ENCODE measurements around the gene SS18. TPM values are rescaled to one million over a fixed set of nuclear protein-coding genes. Genes with fewer than 3 reads are reported as not detected.

Gene SS18
- total RNA-seq, 1 experiment from 2014 or later: 92.0 TPM

- no peak for DNase-seq (ENCODE audit: low spot score)
These were observed 88.0 kb downstream of the SS18 start for GRCh38 chr18:26002375-26002910.

- DNase-seq (ENCODE audit: low spot score): no peak
These were observed 92.0 kb downstream of the SS18 start for GRCh38 chr18:25998461-25998860.

DNA sequence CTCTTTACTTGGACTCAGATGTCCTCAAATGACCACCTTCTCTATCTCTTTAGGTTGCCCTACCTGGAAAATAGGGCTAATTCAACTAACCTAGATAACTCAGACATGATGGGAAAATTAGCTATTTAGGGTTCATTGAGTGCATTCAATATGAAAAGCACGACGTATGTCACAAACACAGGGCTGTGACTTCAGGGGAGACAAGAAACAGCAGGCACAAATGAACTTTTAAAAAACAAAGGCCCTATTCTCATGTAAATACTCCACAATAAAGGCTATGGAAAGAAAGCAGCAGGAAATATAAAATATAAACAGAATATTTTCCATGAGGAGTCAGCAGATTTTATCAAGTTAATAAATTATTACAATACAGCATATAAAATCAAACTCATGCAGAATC lies 97.8 kb downstream of the SS18 start:
- no peak for DNase-seq (ENCODE audit: low spot score)

- DNase-seq (ENCODE audit: low spot score): no peak
These were observed 99.9 kb downstream of the SS18 start for GRCh38 chr18:25990473-25990872.

- no peak for DNase-seq (ENCODE audit: low spot score)
These were observed 104.6 kb downstream of the SS18 start for GRCh38 chr18:25985707-25986394.

DNA sequence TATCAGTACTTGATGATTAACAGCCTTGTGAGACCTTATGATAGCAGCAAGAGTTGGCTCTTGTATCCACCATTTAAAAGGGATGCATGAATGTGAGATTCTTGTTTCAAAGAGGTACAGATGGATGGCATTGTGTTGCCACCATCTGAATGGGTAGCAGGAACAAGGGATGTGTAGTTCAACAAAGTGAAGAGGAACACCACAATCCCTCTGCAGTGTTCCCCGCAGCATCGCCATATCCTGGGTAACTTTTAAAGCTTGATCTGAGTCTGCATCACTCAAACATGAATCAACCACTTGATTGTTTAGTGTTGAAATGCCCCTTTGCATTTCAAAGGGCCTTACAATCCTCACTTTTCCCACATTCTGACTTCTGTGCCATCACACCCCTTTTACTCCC lies 106.7 kb downstream of the SS18 start:
- DNase-seq (ENCODE audit: low spot score): no peak

DNA sequence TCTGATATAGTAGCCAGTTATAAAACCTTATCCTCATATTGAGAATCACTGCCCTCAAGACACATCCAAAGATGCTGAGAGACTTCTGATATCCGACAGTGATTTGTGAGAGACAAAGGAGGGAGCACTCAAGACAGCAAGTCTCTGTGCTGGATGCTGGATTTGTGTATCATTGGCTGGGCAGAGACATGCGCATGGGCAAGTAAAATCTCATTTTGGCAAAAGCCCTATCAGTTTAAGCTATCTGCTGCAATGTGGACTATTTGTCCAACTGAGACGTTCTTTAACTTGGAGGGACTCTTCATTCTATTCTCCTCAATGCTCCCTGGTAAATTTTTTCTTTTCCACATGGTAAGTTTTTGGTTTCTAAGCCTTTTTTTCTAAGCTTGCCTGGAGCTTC lies 107.5 kb downstream of the SS18 start:
- DNase-seq (ENCODE audit: low spot score): no peak

- no peak for DNase-seq (ENCODE audit: low spot score)
These were observed 108.3 kb downstream of the SS18 start for GRCh38 chr18:25982153-25982552.

- no peak for DNase-seq (ENCODE audit: low spot score)
These were observed 110.9 kb downstream of the SS18 start for GRCh38 chr18:25979369-25980040.

GRCh38 chr18:25976554-25976953 lies 113.9 kb downstream of the SS18 start:
- DNase-seq (ENCODE audit: low spot score): peak; percentile 81

- no peak for DNase-seq (ENCODE audit: low spot score)
These were observed 115.8 kb downstream of the SS18 start for GRCh38 chr18:25974630-25975077.

Other genes starting within 250 kb of the SS18 start
- gene PSMA8, start 43.3 kb upstream of the SS18 start, total RNA-seq (2014; rRNA removed; shearing (Covaris generic)): not detected in 2 replicates
- gene TAF4B, start 135.8 kb upstream of the SS18 start, total RNA-seq (2014; rRNA removed; shearing (Covaris generic)): 3.0 and 4.0 TPM in 2 replicates